IPS DF 6.9 (cell line): ENCODE data around the gene PJVK.
"Not testable (repeated sequence)": the region's sequence is repeated elsewhere in the genome, so short reads cannot be mapped to it uniquely, and the experiment has no call there.

Experiments used
- DNase-seq: peaks from one replicate; pipeline ENCODE4 v3.0.0-alpha.2; 2013; ENCODE audit warnings: low read depth, low spot score
- H3K27ac ChIP-seq: one replicate; pipeline ENCODE4 v1.5.1; 2013; ENCODE audit warnings: low read length, control low read depth
- H3K27me3 ChIP-seq: 2 replicates; pipeline ENCODE4 v1.6.1; 2013; ENCODE audit warnings: mild to moderate bottlenecking, low read length; ENCODE audit not compliant: control insufficient read depth, insufficient read depth
- H3K36me3 ChIP-seq: 2 replicates; pipeline ENCODE4 v1.6.1; 2013; ENCODE audit warnings: low read length; ENCODE audit not compliant: control insufficient read depth, insufficient read depth
- H3K4me1 ChIP-seq: 2 replicates; pipeline ENCODE4 v1.6.1; 2013; ENCODE audit warnings: low read length; ENCODE audit not compliant: control insufficient read depth, insufficient read depth
- H3K4me3 ChIP-seq: 2 replicates; pipeline ENCODE4 v1.5.1; 2013; ENCODE audit warnings: mild to moderate bottlenecking, low read length
- H3K9me3 ChIP-seq: 2 replicates; pipeline ENCODE4 v1.6.1; 2013; ENCODE audit warnings: low read length, inconsistent platforms; ENCODE audit not compliant: control insufficient read depth, insufficient read depth
- WGBS: extraction: QIAGEN DNeasy Blood & Tissue Kit; methylation state at CpG from one replicate; pipeline ENCODE4 v1.1.7; 2013; ENCODE audit warnings: mixed read lengths, missing lambda C conversion rate; ENCODE audit not compliant: insufficient read length, insufficient coverage; 5-methylcytosine and 5-hydroxymethylcytosine counted together

Gene PJVK

GRCh38 chr2:178415979-178416378, 35.2 kb upstream of the PJVK start:
- no peaks in the 10 kb centered on the region for H3K27me3 ChIP-seq
- H3K36me3 ChIP-seq, result no peaks in the 10 kb centered on the region
- H3K4me1 ChIP-seq, result peaks cover 1% of the 10 kb centered on the region; the same call in 1 of the 2 replicates
- DNase-seq, result no peak
- H3K9me3 ChIP-seq, result no peaks in the 10 kb centered on the region
- H3K4me3 ChIP-seq, result no peak overlapping the region
- no peak overlapping the region for H3K27ac ChIP-seq

- no peaks in the 10 kb centered on the region for H3K27me3 ChIP-seq
- no peak overlapping the region for H3K4me3 ChIP-seq
- DNase-seq, result no peak
- no peaks in the 10 kb centered on the region for H3K9me3 ChIP-seq
- H3K36me3 ChIP-seq, result no peaks in the 10 kb centered on the region
- WGBS, result no CpG with 5 or more reads among the region's 3 CpGs
- H3K4me1 ChIP-seq, result peaks cover 1% of the 10 kb centered on the region; the same call in 1 of the 2 replicates
- H3K27ac ChIP-seq, result no peak overlapping the region
Measured at GRCh38 chr2:178417916-178418315, 33.3 kb upstream of the PJVK start.

- Histone ChIP-seq H3K4me1 (peaks cover 1% of the 10 kb centered on the region; the same call in 1 of the 2 replicates), H3K9me3 (no peaks in the 10 kb centered on the region), H3K27ac (no peak overlapping the region), H3K27me3 (no peaks in the 10 kb centered on the region), H3K4me3 (no peak overlapping the region), H3K36me3 (no peaks in the 10 kb centered on the region)
- WGBS, result no CpG with 5 or more reads among the region's 1 CpG
- DNase-seq, result no peak
Measured at GRCh38 chr2:178418426-178418825, 32.8 kb upstream of the PJVK start.

GRCh38 chr2:178419123-178419522, 32.1 kb upstream of the PJVK start:
- Histone ChIP-seq H3K27me3 (no peaks in the 10 kb centered on the region), H3K9me3 (no peaks in the 10 kb centered on the region), H3K4me1 (peaks cover 1% of the 10 kb centered on the region; the same call in 1 of the 2 replicates), H3K36me3 (no peaks in the 10 kb centered on the region), H3K4me3 (no peak overlapping the region), H3K27ac (no peak overlapping the region)
- WGBS, result no CpG with 5 or more reads among the region's 1 CpG
- no peak for DNase-seq

GRCh38 chr2:178420463-178420999, 30.6 kb upstream of the PJVK start:
- WGBS, result no CpG with 5 or more reads among the region's 1 CpG
- no peak for DNase-seq
- H3K36me3 ChIP-seq, result no peaks in the 10 kb centered on the region
- H3K27ac ChIP-seq, result no peak overlapping the region
- H3K4me3 ChIP-seq, result no peak overlapping the region
- no peaks in the 10 kb centered on the region for H3K9me3 ChIP-seq
- H3K27me3 ChIP-seq, result no peaks in the 10 kb centered on the region
- no peaks in the 10 kb centered on the region for H3K4me1 ChIP-seq

GRCh38 chr2:178422097-178422496, 29.1 kb upstream of the PJVK start:
- Histone ChIP-seq H3K36me3 (no peaks in the 10 kb centered on the region), H3K9me3 (no peaks in the 10 kb centered on the region), H3K4me3 (no peak overlapping the region), H3K27ac (no peak overlapping the region), H3K4me1 (no peaks in the 10 kb centered on the region), H3K27me3 (no peaks in the 10 kb centered on the region)
- WGBS, result no CpG with 5 or more reads among the region's 3 CpGs
- DNase-seq, result no peak

GRCh38 chr2:178423746-178424145, 27.4 kb upstream of the PJVK start:
- H3K27me3 ChIP-seq, H3K4me1 ChIP-seq, H3K36me3 ChIP-seq, DNase-seq, H3K27ac ChIP-seq, H3K9me3 ChIP-seq, H3K4me3 ChIP-seq: not testable (repeated sequence)
- no CpG with 5 or more reads among the region's 5 CpGs for WGBS

GRCh38 chr2:178425255-178425827, 25.8 kb upstream of the PJVK start:
- Histone ChIP-seq H3K4me3 (no peak overlapping the region), H3K9me3 (no peaks in the 10 kb centered on the region), H3K27me3 (no peaks in the 10 kb centered on the region), H3K27ac (no peak overlapping the region), H3K4me1 (no peaks in the 10 kb centered on the region), H3K36me3 (no peaks in the 10 kb centered on the region)
- DNase-seq, result no peak
- WGBS, result no CpG with 5 or more reads among the region's 4 CpGs

GRCh38 chr2:178426388-178426787, 24.8 kb upstream of the PJVK start:
- no peaks in the 10 kb centered on the region for H3K36me3 ChIP-seq

GRCh38 chr2:178427458-178427857, 23.7 kb upstream of the PJVK start:
- no CpG with 5 or more reads among the region's 2 CpGs for WGBS
- no peaks in the 10 kb centered on the region for H3K27me3 ChIP-seq
- no peak overlapping the region for H3K4me3 ChIP-seq
- peaks cover 2% of the 10 kb centered on the region; the same call in 1 of the 2 replicates for H3K36me3 ChIP-seq
- DNase-seq, result no peak
- no peak overlapping the region for H3K27ac ChIP-seq
- no peaks in the 10 kb centered on the region for H3K9me3 ChIP-seq
- no peaks in the 10 kb centered on the region for H3K4me1 ChIP-seq

More at GRCh38 chr2:178426388-178426787, 24.8 kb upstream of the PJVK start:
- Histone ChIP-seq H3K9me3 (no peaks in the 10 kb centered on the region), H3K27ac (no peak overlapping the region), H3K27me3 (no peaks in the 10 kb centered on the region), H3K4me1 (no peaks in the 10 kb centered on the region), H3K4me3 (no peak overlapping the region)
- no CpG with 5 or more reads among the region's 3 CpGs for WGBS
- DNase-seq, result no peak

GRCh38 chr2:178428396-178428806, 22.8 kb upstream of the PJVK start:
- H3K36me3 ChIP-seq, result peaks cover 2% of the 10 kb centered on the region; the same call in 1 of the 2 replicates
- H3K4me3 ChIP-seq, result no peak overlapping the region
- H3K27me3 ChIP-seq, result no peaks in the 10 kb centered on the region
- no CpG with 5 or more reads among the region's 1 CpG for WGBS
- DNase-seq, result no peak
- no peak overlapping the region for H3K27ac ChIP-seq
- no peaks in the 10 kb centered on the region for H3K9me3 ChIP-seq
- no peaks in the 10 kb centered on the region for H3K4me1 ChIP-seq
